ENCODE measurements around the gene MIOX.

GRCh38 chr22:50461979-50462540 is 24.6 kb upstream of the MIOX start:
- no peak for TF ChIP-seq YY1 (IDR thresholded peaks at IDR 0.05; ENCODE audit: insufficient read depth, insufficient read length)
- TF ChIP-seq ZNF274 (IDR thresholded peaks at IDR 0.05; ENCODE audit: low read depth, low read length) = no peak
- no peak for TF ChIP-seq SUZ12 (IDR thresholded peaks at IDR 0.05; ENCODE audit: extremely low read depth, insufficient read depth, insufficient read length)

Data from NT2/D1 (cell line).